ENCODE data around the gene TTI1.

DNA sequence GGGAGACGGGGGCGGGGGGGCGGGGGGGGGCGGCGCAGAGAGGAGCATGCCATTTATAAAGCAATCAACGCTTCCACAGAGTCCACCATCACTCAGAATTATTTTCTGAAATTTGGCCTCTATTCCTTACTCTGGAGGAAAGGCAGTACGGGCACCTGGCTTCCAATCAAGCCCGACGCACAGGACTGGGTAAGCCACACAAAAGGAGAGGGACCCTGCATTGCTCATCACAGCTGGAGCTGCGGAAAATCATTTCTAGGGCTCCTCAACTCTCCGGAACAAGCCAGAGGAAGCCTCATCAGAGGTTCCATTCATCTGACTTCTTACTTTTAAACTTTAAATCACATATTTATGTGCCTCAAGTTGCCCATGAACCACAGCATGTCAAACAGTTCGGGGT is 55.9 kb downstream of the TTI1 start:
- TF ChIP-seq, protein P1, sequence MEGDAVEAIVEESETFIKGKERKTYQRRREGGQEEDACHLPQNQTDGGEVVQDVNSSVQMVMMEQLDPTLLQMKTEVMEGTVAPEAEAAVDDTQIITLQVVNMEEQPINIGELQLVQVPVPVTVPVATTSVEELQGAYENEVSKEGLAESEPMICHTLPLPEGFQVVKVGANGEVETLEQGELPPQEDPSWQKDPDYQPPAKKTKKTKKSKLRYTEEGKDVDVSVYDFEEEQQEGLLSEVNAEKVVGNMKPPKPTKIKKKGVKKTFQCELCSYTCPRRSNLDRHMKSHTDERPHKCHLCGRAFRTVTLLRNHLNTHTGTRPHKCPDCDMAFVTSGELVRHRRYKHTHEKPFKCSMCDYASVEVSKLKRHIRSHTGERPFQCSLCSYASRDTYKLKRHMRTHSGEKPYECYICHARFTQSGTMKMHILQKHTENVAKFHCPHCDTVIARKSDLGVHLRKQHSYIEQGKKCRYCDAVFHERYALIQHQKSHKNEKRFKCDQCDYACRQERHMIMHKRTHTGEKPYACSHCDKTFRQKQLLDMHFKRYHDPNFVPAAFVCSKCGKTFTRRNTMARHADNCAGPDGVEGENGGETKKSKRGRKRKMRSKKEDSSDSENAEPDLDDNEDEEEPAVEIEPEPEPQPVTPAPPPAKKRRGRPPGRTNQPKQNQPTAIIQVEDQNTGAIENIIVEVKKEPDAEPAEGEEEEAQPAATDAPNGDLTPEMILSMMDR (IDR thresholded peaks at IDR 0.05): no peak
- TF ChIP-seq EZH2phosphoT487 (IDR thresholded peaks at IDR 0.05) (no peak), EZH2 (IDR thresholded peaks at IDR 0.05) (no peak)

Measured in neural progenitor cell (in vitro differentiated cells).